HepG2 (cell line): ENCODE measurements around the gene UBR7. TPM values are rescaled to one million over a fixed set of nuclear protein-coding genes. Genes with fewer than 3 reads are reported as not detected.

Source experiments
- DRAP1 ChIP-seq: IDR thresholded peaks from 2 replicates; pipeline ENCODE4 v1.6.1; 2016; ENCODE audit warnings: missing genetic modification reagents, missing compliant biosample characterization
- E2F5 ChIP-seq: sonication (generic); formaldehyde crosslinking; conservative IDR thresholded peaks from 2 replicates; pipeline ENCODE4 v1.4.0; 2020; ENCODE audit warnings: missing genetic modification reagents
- FUBP1 ChIP-seq: sonication (generic); formaldehyde crosslinking; IDR thresholded peaks from 2 replicates; pipeline ENCODE4 v1.5.1; 2020; ENCODE audit warnings: missing genetic modification reagents, mild to moderate bottlenecking, borderline replicate concordance
- MED1 ChIP-seq: sonication (generic); formaldehyde crosslinking; IDR thresholded peaks from 2 replicates; pipeline ENCODE4 v1.4.0; 2020; ENCODE audit warnings: missing genetic modification reagents
- MXD4 ChIP-seq: IDR thresholded peaks from 2 replicates; pipeline ENCODE4 v1.6.1; 2016; ENCODE audit warnings: mild to moderate bottlenecking, missing biosample characterization, missing genetic modification reagents
- RORA ChIP-seq: sonication (generic); formaldehyde crosslinking; IDR thresholded peaks from 2 replicates; pipeline ENCODE4 v1.5.0; 2020; ENCODE audit warnings: mild to moderate bottlenecking, missing genetic modification reagents, moderate library complexity
- SP2 ChIP-seq: sonication (generic); formaldehyde crosslinking; IDR thresholded peaks from 2 replicates; pipeline ENCODE4 v1.5.1; 2020; ENCODE audit warnings: mild to moderate bottlenecking, missing genetic modification reagents
- ZBTB39 ChIP-seq: sonication (generic); formaldehyde crosslinking; IDR thresholded peaks from 2 replicates; pipeline ENCODE4 v1.5.0; 2020; ENCODE audit warnings: missing genetic modification reagents
- ZC3H4 ChIP-seq: sonication (generic); formaldehyde crosslinking; IDR thresholded peaks from 2 replicates; pipeline ENCODE4 v1.4.0; 2020; ENCODE audit warnings: missing genetic modification reagents, borderline replicate concordance
- ZFP41 ChIP-seq: sonication (generic); formaldehyde crosslinking; IDR thresholded peaks from 2 replicates; pipeline ENCODE4 v1.4.0; 2020; ENCODE audit warnings: mild to moderate bottlenecking, missing genetic modification reagents, borderline replicate concordance
- ZFP82 ChIP-seq: sonication (generic); formaldehyde crosslinking; IDR thresholded peaks from 2 replicates; pipeline ENCODE4 v1.5.1; 2020; ENCODE audit warnings: mild to moderate bottlenecking, missing genetic modification reagents, borderline replicate concordance
- ZNF496 ChIP-seq: sonication (generic); formaldehyde crosslinking; IDR thresholded peaks from 2 replicates; pipeline ENCODE4 v1.8.1; 2023; ENCODE audit warnings: mild to moderate bottlenecking, moderate library complexity, missing genetic modification reagents; ENCODE audit not compliant: insufficient replicate concordance
- ZSCAN21 ChIP-seq: sonication (generic); formaldehyde crosslinking; IDR thresholded peaks from 2 replicates; pipeline ENCODE4 v1.8.0; 2022; ENCODE audit warnings: mild to moderate bottlenecking, missing genetic modification reagents, moderate library complexity, borderline replicate concordance
- polyA plus RNA-seq, 8 experiments: library from polyadenylated mRNA; depleted of rRNA in 3 of 8; stranded (reverse) in 7 of 8; unstranded in 1 of 8; fragments of >200 nt; fragmentation: Illumina TruSeq in 4 of 8; extraction: Trizol in 4 of 8; gene quantifications; 2 replicates each; pipeline versions ENCODE4 v1.2.1 to v1.2.3, GENCODE V29; 2011 to 2016; ENCODE audit warnings: low read depth in 4 of 8, missing spikeins in 1 of 8, mixed read lengths in 1 of 8; ENCODE audit not compliant: insufficient read depth in 1 of 8
- total RNA-seq, 5 experiments: library from RNA; depleted of rRNA; stranded (reverse); fragments of >200 nt; fragmentation: Illumina TruSeq; extraction: Trizol; gene quantifications; 2 replicates each; pipeline ENCODE4 v1.2.3, GENCODE V29; 2016; ENCODE audit warnings: low read depth in 1 of 5
- TF ChIP-seq, protein P1 (sequence below): IDR thresholded peaks from 2 replicates; pipeline ENCODE4 v1.6.1; 2018; ENCODE audit warnings: missing genetic modification reagents
- TF ChIP-seq, protein P2 (sequence below): sonication (generic); formaldehyde crosslinking; IDR thresholded peaks from 2 replicates; pipeline ENCODE4 v1.5.0; 2020; ENCODE audit warnings: mild to moderate bottlenecking, missing genetic modification reagents
- TF ChIP-seq, protein P3 (sequence below): sonication (generic); formaldehyde crosslinking; conservative IDR thresholded peaks from 2 replicates; pipeline ENCODE4 v1.8.0; 2022; ENCODE audit warnings: low read depth, missing genetic modification reagents

Gene UBR7
- total and polyA plus RNA-seq, 2 of the 13 experiments (the other 11 are each of a cell fraction or from before 2014, with no cell fraction given), result 11.0 to 19.7 TPM

DNA sequence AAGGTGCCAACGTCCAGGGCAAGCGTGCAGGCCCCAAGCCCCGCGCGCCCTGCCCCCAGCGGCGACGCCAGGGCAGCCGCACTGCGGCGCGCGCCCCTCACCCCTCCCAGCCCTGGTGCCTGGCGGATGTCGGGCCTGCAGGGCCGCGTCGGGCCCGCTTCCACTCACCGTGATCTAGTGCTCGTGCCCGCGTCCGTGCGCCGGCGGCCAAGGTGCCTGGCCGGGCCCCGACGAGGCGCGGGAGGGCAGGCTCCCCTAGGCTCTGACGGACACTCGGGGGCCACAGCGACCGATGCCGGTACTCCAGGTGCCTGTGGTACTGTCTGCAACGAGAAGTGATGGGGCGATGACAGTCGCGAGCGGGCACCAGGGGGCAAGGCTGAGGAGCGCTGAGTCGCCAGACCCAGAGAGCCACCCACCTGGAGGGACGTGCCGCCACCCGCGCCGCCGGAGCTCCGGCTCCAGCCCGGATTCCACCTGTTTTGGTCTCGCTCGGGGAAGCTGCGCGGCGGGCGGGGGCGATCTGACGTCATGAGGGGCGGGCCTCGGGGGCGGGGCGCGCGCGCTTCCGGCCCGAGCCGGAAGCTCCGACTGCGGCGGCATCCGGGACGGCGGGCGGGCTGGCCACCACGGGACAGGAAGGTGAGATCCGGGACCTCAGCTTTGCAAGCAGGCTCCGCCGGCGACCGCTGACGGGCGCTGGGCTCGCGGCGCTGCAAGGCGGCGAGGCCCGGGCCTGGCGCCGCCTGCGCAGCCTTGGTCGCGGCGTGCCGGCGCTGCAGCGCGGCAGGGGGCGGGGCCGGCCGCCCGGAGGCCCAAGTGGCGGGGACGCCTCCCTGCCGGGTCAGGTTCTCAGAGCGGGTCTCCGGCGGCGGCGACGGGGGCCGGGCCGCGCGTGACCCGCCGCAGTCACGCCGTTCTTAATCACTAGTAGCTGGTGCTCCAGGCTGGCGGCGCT is 22.4 kb upstream of the UBR7 start, which contains the start of the genes LYSET and MOAP1 (continued):
- TF ChIP-seq, protein P1, sequence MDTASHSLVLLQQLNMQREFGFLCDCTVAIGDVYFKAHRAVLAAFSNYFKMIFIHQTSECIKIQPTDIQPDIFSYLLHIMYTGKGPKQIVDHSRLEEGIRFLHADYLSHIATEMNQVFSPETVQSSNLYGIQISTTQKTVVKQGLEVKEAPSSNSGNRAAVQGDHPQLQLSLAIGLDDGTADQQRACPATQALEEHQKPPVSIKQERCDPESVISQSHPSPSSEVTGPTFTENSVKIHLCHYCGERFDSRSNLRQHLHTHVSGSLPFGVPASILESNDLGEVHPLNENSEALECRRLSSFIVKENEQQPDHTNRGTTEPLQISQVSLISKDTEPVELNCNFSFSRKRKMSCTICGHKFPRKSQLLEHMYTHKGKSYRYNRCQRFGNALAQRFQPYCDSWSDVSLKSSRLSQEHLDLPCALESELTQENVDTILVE (CRISPR knock-in tag), result peak; percentile 72; the same call in 1 of the 2 replicates
- TF ChIP-seq MED1 (CRISPR knock-in tag) (peak; percentile 71), SP2 (CRISPR knock-in tag) (no peak), RORA (no peak), ZC3H4 (no peak), ZSCAN21 (CRISPR knock-in tag) (peak; percentile 82; the same call in 1 of the 2 replicates), ZFP82 (no peak), E2F5 (CRISPR knock-in tag) (peak; percentile 67), ZBTB39 (0 out of 2 replicates have a peak, but pooled peaks have one; percentile 63), DRAP1 (CRISPR knock-in tag) (peak; percentile 12; the same call in 1 of the 2 replicates), MXD4 (no peak; the same call in 1 of the 2 replicates), ZNF496 (CRISPR knock-in tag) (no peak), ZFP41 (CRISPR knock-in tag) (no peak; the same call in 1 of the 2 replicates), FUBP1 (CRISPR knock-in tag) (no peak)
- TF ChIP-seq, protein P2, sequence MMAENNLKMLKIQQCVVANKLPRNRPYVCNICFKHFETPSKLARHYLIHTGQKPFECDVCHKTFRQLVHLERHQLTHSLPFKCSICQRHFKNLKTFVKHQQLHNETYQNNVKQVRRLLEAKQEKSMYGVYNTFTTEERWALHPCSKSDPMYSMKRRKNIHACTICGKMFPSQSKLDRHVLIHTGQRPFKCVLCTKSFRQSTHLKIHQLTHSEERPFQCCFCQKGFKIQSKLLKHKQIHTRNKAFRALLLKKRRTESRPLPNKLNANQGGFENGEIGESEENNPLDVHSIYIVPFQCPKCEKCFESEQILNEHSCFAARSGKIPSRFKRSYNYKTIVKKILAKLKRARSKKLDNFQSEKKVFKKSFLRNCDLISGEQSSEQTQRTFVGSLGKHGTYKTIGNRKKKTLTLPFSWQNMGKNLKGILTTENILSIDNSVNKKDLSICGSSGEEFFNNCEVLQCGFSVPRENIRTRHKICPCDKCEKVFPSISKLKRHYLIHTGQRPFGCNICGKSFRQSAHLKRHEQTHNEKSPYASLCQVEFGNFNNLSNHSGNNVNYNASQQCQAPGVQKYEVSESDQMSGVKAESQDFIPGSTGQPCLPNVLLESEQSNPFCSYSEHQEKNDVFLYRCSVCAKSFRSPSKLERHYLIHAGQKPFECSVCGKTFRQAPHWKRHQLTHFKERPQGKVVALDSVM (CRISPR knock-in tag), result no peak
- TF ChIP-seq, protein P3, sequence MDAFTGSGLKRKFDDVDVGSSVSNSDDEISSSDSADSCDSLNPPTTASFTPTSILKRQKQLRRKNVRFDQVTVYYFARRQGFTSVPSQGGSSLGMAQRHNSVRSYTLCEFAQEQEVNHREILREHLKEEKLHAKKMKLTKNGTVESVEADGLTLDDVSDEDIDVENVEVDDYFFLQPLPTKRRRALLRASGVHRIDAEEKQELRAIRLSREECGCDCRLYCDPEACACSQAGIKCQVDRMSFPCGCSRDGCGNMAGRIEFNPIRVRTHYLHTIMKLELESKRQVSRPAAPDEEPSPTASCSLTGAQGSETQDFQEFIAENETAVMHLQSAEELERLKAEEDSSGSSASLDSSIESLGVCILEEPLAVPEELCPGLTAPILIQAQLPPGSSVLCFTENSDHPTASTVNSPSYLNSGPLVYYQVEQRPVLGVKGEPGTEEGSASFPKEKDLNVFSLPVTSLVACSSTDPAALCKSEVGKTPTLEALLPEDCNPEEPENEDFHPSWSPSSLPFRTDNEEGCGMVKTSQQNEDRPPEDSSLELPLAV, result no peak
